Heart left ventricle (tissue), 16 donors: ENCODE measurements around the gene TRDN. TPM values are rescaled to one million over a fixed set of nuclear protein-coding genes. Genes with fewer than 3 reads are reported as not detected.

Experiments used
- ATAC-seq, 4 donors: fragments of 200-7000 bp; cut with Tn5 transposase; one replicate each; pipeline ENCODE4 v1.9.1; 2020 to 2022; ENCODE audit warnings: moderate library complexity in 4 of 4, mild to moderate bottlenecking in 3 of 4, moderate number of reproducible peaks in 1 of 4
- DNase-seq, 5 donors: peaks; one replicate each; pipeline ENCODE4 v3.0.0-alpha.2; 2020
- H3K27ac ChIP-seq, 12 donors: fragments of 200-600 bp; sonication (generic) in 4 of 12; one replicate each; pipeline versions ENCODE4 v1.5.0 to v1.8.0; 2016 to 2022; ENCODE audit warnings: mild to moderate bottlenecking in 2 of 12
- H3K27me3 ChIP-seq, 9 donors: fragments of 200-600 bp; sonication (generic) in 2 of 9; one replicate each; pipeline versions ENCODE4 v1.5.1 to v1.8.0; 2016 to 2022; ENCODE audit warnings: mild to moderate bottlenecking in 3 of 9
- H3K36me3 ChIP-seq, 9 donors: fragments of 200-600 bp; sonication (generic) in 2 of 9; one replicate each; pipeline versions ENCODE4 v1.5.0 to v1.8.0; 2018 to 2022; ENCODE audit warnings: mild to moderate bottlenecking in 2 of 9
- H3K4me1 ChIP-seq, 12 donors: fragments of 200-600 bp; sonication (generic) in 4 of 12; one replicate each; pipeline versions ENCODE4 v1.5.0 to v1.8.0; 2016 to 2022; ENCODE audit warnings: mild to moderate bottlenecking in 3 of 12
- H3K4me3 ChIP-seq, 12 donors: fragments of 200-600 bp; sonication (generic) in 4 of 12; one replicate each; pipeline versions ENCODE4 v1.5.0 to v1.8.0; 2017 to 2022; ENCODE audit warnings: mild to moderate bottlenecking in 9 of 12, moderate library complexity in 4 of 12
- H3K9me3 ChIP-seq, 12 donors: fragments of 200-600 bp; sonication (generic) in 4 of 12; one replicate each; pipeline versions ENCODE4 v1.5.0 to v1.8.0; 2016 to 2022; ENCODE audit warnings: mild to moderate bottlenecking in 1 of 12
- CTCF ChIP-seq, 12 donors: fragments of 200-600 bp; sonication (generic) in 4 of 12; IDR thresholded peaks; one replicate each; pipeline versions ENCODE4 v1.5.0 to v1.8.0; 2018 to 2022; ENCODE audit warnings: antibody characterized with exemption in 12 of 12, mild to moderate bottlenecking in 5 of 12
- WGBS, 4 donors: extraction: QIAGEN DNeasy Blood & Tissue Kit in 2 of 4; methylation state at CpG; one replicate each; pipeline versions ENCODE4 v1.1.5 to v1.1.7; 2013 to 2018; 5-methylcytosine and 5-hydroxymethylcytosine counted together
- intact Hi-C, 10 donors: fragments of 100-400 bp; cut with DNase I; formaldehyde crosslinking; loops; one replicate each; pipeline versions ENCODE4 v1.11.1 to v1.14.2; 2022
- polyA plus RNA-seq, 2 donors: library from polyadenylated mRNA; stranded (reverse); fragments of 200-250 nt; gene quantifications; one replicate each; pipeline ENCODE4 v1.2.3, GENCODE V29; 2013
- total RNA-seq, 9 donors: library from RNA; depleted of rRNA in 2 of 9; stranded (reverse); fragments of >200 nt in 2 of 9; fragmentation: NEBNext Ultra II Directional in 3 of 9; extraction: Animal tissue kit (Norgen Biotek cat#: 25700) in 3 of 9; gene quantifications; one replicate each; pipeline versions ENCODE4 v1.1.0 to v1.2.4, GENCODE V29; 2016 to 2023
- donor health status: ischemic (EF 13 %, LVEDD 7.1; RV severe dilation, severe dysfunction).
- donor health status: healthy with polysubstance abuse.
- donor health status: DM: no; HTN: yes; CAD: no.
- donor health status: DM: no; HTN: no; CAD: no.
- donor health status: ischemic (EF 25% LVEDD 6.9; RV normal size, moderate dysfunction).
- donor health status: ischemic (EF 25% LVEDD 5.7; RV mildly dilated, moderate dysfunction).
- donor health status: healthy.
- donor health status: DM: yes; HTN: yes; CAD: no.
- donor health status: ischemic (EF 35%, LVEDD 5.7; RV mildly dilated, moderate dysfunction).
- donor health status: nonischemic (EF 11% LVEDD 7.7; RV severe dilation, severe dysfunction).
- donor health status: DM: yes; HTN: yes; CAD: no.
- donor health status: PGD.
- donor health status: ischemic (EF 29% LVEDD 5.4; RV normal size, mild dysfunction).
- donor health status: nonischemic (EF 23%, LVEDD 6.1; RV moderate dilation, normal function).

The TRDN gene
- total and polyA plus RNA-seq, 11 donors = 39.0 to 577 (median 381) TPM

GRCh38 chr6:123168466-123168865 is 468.3 kb downstream of the TRDN start:
- Histone ChIP-seq H3K27ac (no peak overlapping the region), H3K4me1 (no peaks in the 10 kb centered on the region), H3K36me3 (no peaks in the 10 kb centered on the region), H3K9me3 (peaks cover 0 to 15% (median 0%) of the 10 kb centered on the region in 12 donors), H3K27me3 (no peaks in the 10 kb centered on the region), H3K4me3 (no peak overlapping the region)
- intact Hi-C loops = no loop called here
- DNase-seq (no peak), ATAC-seq (no peak)
- WGBS, 4 donors = 78 to 94% (median 89%) methylated on average over 1 of the region's 1 CpG
- no peak for TF ChIP-seq CTCF (IDR thresholded peaks at IDR 0.05)

Other genes with a start within 250 kb of the TRDN start
- under 1 TPM in 8 of 9 donors, not detected in 1; 0.20 to 0.83 (median 0.37) TPM for gene NKAIN2, start 166.9 kb upstream of the TRDN start, total RNA-seq
- under 1 TPM in 1 of 2 donors, not detected in 1; 0.19 TPM for gene NKAIN2, start 166.9 kb upstream of the TRDN start, polyA plus RNA-seq